ENCODE data around the gene NRCAM. TPM values are rescaled to one million over a fixed set of nuclear protein-coding genes. Genes with fewer than 3 reads are reported as not detected.
A peak's percentile ranks its signal among the peaks of the same experiment; 100 is the strongest.

Gene NRCAM
- total RNA-seq, 1 donor from 2014 or later = 9.3 TPM

GRCh38 chr7:108415821-108416536 is 40.3 kb downstream of the NRCAM start:
- no peak overlapping the region for H3K4me3 Mint-ChIP-seq (ENCODE audit: unreplicated experiment)
- TF ChIP-seq CTCF (IDR thresholded peaks at IDR 0.05; ENCODE audit: insufficient read depth, low read depth, low read length) = no peak
- no peak for TF ChIP-seq EZH2 (IDR thresholded peaks at IDR 0.05; ENCODE audit: insufficient read depth, low read length)
- FAIRE-seq = no peak
- no peaks in the 10 kb centered on the region for H4K20me1 ChIP-seq (ENCODE audit: insufficient read depth, low read length)
- DNase-seq (ENCODE audit: low read depth) = peak; percentile 82
- no peaks in the 10 kb centered on the region for H3K27me3 Mint-ChIP-seq (ENCODE audit: low read depth, unreplicated experiment)
- H3K36me3 Mint-ChIP-seq (ENCODE audit: low read depth, unreplicated experiment) = no peaks in the 10 kb centered on the region
- no peak overlapping the region for H3K4me3 ChIP-seq (ENCODE audit: insufficient read depth, low read depth, low read length)
- H3K4me1 Mint-ChIP-seq (ENCODE audit: low read depth, unreplicated experiment) = peaks cover 35% of the 10 kb centered on the region
- no peaks in the 10 kb centered on the region for H3K9me3 Mint-ChIP-seq (ENCODE audit: unreplicated experiment)
- no peaks in the 10 kb centered on the region for H3K27me3 ChIP-seq (ENCODE audit: insufficient read depth, low read length)
- H3K4me2 ChIP-seq (ENCODE audit: low read length) = peak overlapping the region; percentile 50
- peak overlapping the region; percentile 15 for H3K9ac ChIP-seq (ENCODE audit: low read length)
- no peak overlapping the region for H2AFZ ChIP-seq (ENCODE audit: low read depth, low read length)
- H3K36me3 ChIP-seq (ENCODE audit: insufficient read depth, low read length) = no peaks in the 10 kb centered on the region
- peaks cover 10% of the 10 kb centered on the region for H3K79me2 ChIP-seq (ENCODE audit: insufficient read depth, low read length)
- H3K27ac Mint-ChIP-seq (ENCODE audit: unreplicated experiment) = peak overlapping the region; percentile 96
- peaks cover 13% of the 10 kb centered on the region for H3K4me1 ChIP-seq (ENCODE audit: insufficient read depth, low read length)
- H3K9me3 ChIP-seq (ENCODE audit: insufficient read depth, low read depth, low read length) = no peaks in the 10 kb centered on the region
- peak overlapping the region; percentile 35 for H3K27ac ChIP-seq (ENCODE audit: low read depth, low read length)

- no peak for TF ChIP-seq EZH2 (IDR thresholded peaks at IDR 0.05; ENCODE audit: insufficient read depth, low read length)
These were observed 41.2 kb downstream of the NRCAM start for GRCh38 chr7:108415084-108415483.

GRCh38 chr7:108413782-108414492 is 42.3 kb downstream of the NRCAM start:
- no peak overlapping the region for H3K4me3 Mint-ChIP-seq (ENCODE audit: unreplicated experiment)
- H3K9me3 ChIP-seq (ENCODE audit: insufficient read depth, low read depth, low read length) = no peaks in the 10 kb centered on the region
- H2AFZ ChIP-seq (ENCODE audit: low read depth, low read length) = no peak overlapping the region
- H4K20me1 ChIP-seq (ENCODE audit: insufficient read depth, low read length) = no peaks in the 10 kb centered on the region
- peak overlapping the region; percentile 0 for H3K9ac ChIP-seq (ENCODE audit: low read length)
- H3K9me3 Mint-ChIP-seq (ENCODE audit: unreplicated experiment) = no peaks in the 10 kb centered on the region
- peak overlapping the region; percentile 20 for H3K4me2 ChIP-seq (ENCODE audit: low read length)
- H3K27ac ChIP-seq (ENCODE audit: low read depth, low read length) = no peak overlapping the region
- no peaks in the 10 kb centered on the region for H3K36me3 Mint-ChIP-seq (ENCODE audit: low read depth, unreplicated experiment)
- no peak overlapping the region for H3K4me3 ChIP-seq (ENCODE audit: insufficient read depth, low read depth, low read length)
- FAIRE-seq (no peak), DNase-seq (ENCODE audit: low read depth) (peak; percentile 50)
- H3K4me1 ChIP-seq (ENCODE audit: insufficient read depth, low read length) = peaks cover 13% of the 10 kb centered on the region
- TF ChIP-seq CTCF (IDR thresholded peaks at IDR 0.05; ENCODE audit: insufficient read depth, low read depth, low read length) (no peak), EZH2 (IDR thresholded peaks at IDR 0.05; ENCODE audit: insufficient read depth, low read length) (no peak)
- no peaks in the 10 kb centered on the region for H3K27me3 ChIP-seq (ENCODE audit: insufficient read depth, low read length)
- peaks cover 26% of the 10 kb centered on the region for H3K4me1 Mint-ChIP-seq (ENCODE audit: low read depth, unreplicated experiment)
- H3K27me3 Mint-ChIP-seq (ENCODE audit: low read depth, unreplicated experiment) = no peaks in the 10 kb centered on the region
- peaks cover 6% of the 10 kb centered on the region for H3K79me2 ChIP-seq (ENCODE audit: insufficient read depth, low read length)
- no peaks in the 10 kb centered on the region for H3K36me3 ChIP-seq (ENCODE audit: insufficient read depth, low read length)
- H3K27ac Mint-ChIP-seq (ENCODE audit: unreplicated experiment) = peak overlapping the region; percentile 83

More at GRCh38 chr7:108415084-108415483, 41.2 kb downstream of the NRCAM start:
- FAIRE-seq (no peak), DNase-seq (ENCODE audit: low read depth) (no peak)
- H3K79me2 ChIP-seq (ENCODE audit: insufficient read depth, low read length) = peaks cover 10% of the 10 kb centered on the region
- no peaks in the 10 kb centered on the region for H4K20me1 ChIP-seq (ENCODE audit: insufficient read depth, low read length)
- no peak overlapping the region for H3K9ac ChIP-seq (ENCODE audit: low read length)
- H3K27me3 Mint-ChIP-seq (ENCODE audit: low read depth, unreplicated experiment) = no peaks in the 10 kb centered on the region
- no peaks in the 10 kb centered on the region for H3K9me3 Mint-ChIP-seq (ENCODE audit: unreplicated experiment)
- H3K27ac Mint-ChIP-seq (ENCODE audit: unreplicated experiment) = peak overlapping the region; percentile 96
- H3K4me3 Mint-ChIP-seq (ENCODE audit: unreplicated experiment) = no peak overlapping the region
- H3K27ac ChIP-seq (ENCODE audit: low read depth, low read length) = no peak overlapping the region
- H3K4me2 ChIP-seq (ENCODE audit: low read length) = no peak overlapping the region
- H3K36me3 Mint-ChIP-seq (ENCODE audit: low read depth, unreplicated experiment) = no peaks in the 10 kb centered on the region
- H3K4me1 Mint-ChIP-seq (ENCODE audit: low read depth, unreplicated experiment) = peaks cover 27% of the 10 kb centered on the region
- peaks cover 13% of the 10 kb centered on the region for H3K4me1 ChIP-seq (ENCODE audit: insufficient read depth, low read length)
- no peaks in the 10 kb centered on the region for H3K27me3 ChIP-seq (ENCODE audit: insufficient read depth, low read length)
- no peak overlapping the region for H2AFZ ChIP-seq (ENCODE audit: low read depth, low read length)
- no peak overlapping the region for H3K4me3 ChIP-seq (ENCODE audit: insufficient read depth, low read depth, low read length)
- H3K9me3 ChIP-seq (ENCODE audit: insufficient read depth, low read depth, low read length) = no peaks in the 10 kb centered on the region
- H3K36me3 ChIP-seq (ENCODE audit: insufficient read depth, low read length) = no peaks in the 10 kb centered on the region
